Adrenal gland (tissue), 5 donors: ENCODE results near the gene AGBL3.

Experiments
- CTCF ChIP-seq, 6 experiments: fragments of 450-650 bp in 4 of 6; fragments of 200-600 bp in 2 of 6; sonication (generic) in 1 of 6; IDR thresholded peaks; 1 replicate in 5 of 6; 2 replicates in 1 of 6; pipeline versions ENCODE4 v1.5.1 to v1.8.0; 2016 to 2021; ENCODE audit warnings: antibody characterized with exemption in 6 of 6, mild to moderate bottlenecking in 2 of 6, moderate library complexity in 1 of 6
- POLR2A ChIP-seq, 2 donors: fragments of 450-650 bp; IDR thresholded peaks; one replicate each; pipeline ENCODE4 v1.6.1; 2017; ENCODE audit warnings: antibody characterized with exemption in 2 of 2, mild to moderate bottlenecking in 2 of 2, moderate library complexity in 1 of 2
- donor health status: DM: no; HTN: no; CAD: no.

GRCh38 chr7:135098391-135098790, 112.1 kb downstream of the AGBL3 start:
- no peak for TF ChIP-seq CTCF (IDR thresholded peaks at IDR 0.05)
- TF ChIP-seq POLR2A (IDR thresholded peaks at IDR 0.05) = no peak
